Glutamatergic neuron (in vitro differentiated cells): ENCODE results near the gene MSMB. TPM values are rescaled to one million over a fixed set of nuclear protein-coding genes. Genes with fewer than 3 reads are reported as not detected.

ENCODE experiments used
- DNase-seq: peaks from one replicate; pipeline ENCODE4 v3.0.0; 2022
- H3K27ac Mint-ChIP-seq: one replicate; pipeline ENCODE4 v1.8.0; 2020; ENCODE audit warnings: mild to moderate bottlenecking, mixed read lengths, inconsistent platforms; ENCODE audit not compliant: unreplicated experiment
- H3K27me3 Mint-ChIP-seq: one replicate; pipeline ENCODE4 v1.8.0; 2020; ENCODE audit warnings: mild to moderate bottlenecking, moderate library complexity, mixed read lengths, inconsistent platforms; ENCODE audit not compliant: unreplicated experiment
- H3K36me3 Mint-ChIP-seq: one replicate; pipeline ENCODE4 v1.8.0; 2020; ENCODE audit warnings: mild to moderate bottlenecking, mixed read lengths, inconsistent platforms; ENCODE audit not compliant: unreplicated experiment
- H3K4me1 Mint-ChIP-seq: one replicate; pipeline ENCODE4 v1.8.0; 2020; ENCODE audit warnings: mild to moderate bottlenecking, low read depth, mixed read lengths, inconsistent platforms; ENCODE audit not compliant: unreplicated experiment
- H3K4me3 Mint-ChIP-seq: one replicate; pipeline ENCODE4 v1.8.0; 2020; ENCODE audit warnings: mild to moderate bottlenecking, mixed read lengths, inconsistent platforms; ENCODE audit not compliant: unreplicated experiment
- H3K9me3 Mint-ChIP-seq: one replicate; pipeline ENCODE4 v1.8.0; 2020; ENCODE audit warnings: mild to moderate bottlenecking, moderate library complexity, mixed read lengths, inconsistent platforms; ENCODE audit not compliant: unreplicated experiment
- total RNA-seq: library from RNA; stranded (reverse); fragmentation: NEBNext Ultra II Directional; extraction: Animal tissue kit (Norgen Biotek cat#: 25700); gene quantifications from one replicate; pipeline ENCODE4 v1.2.1, GENCODE V29; 2021; ENCODE audit not compliant: unreplicated experiment
- TF ChIP-seq, protein P1 (sequence below): fragments of 200-600 bp; sonication (generic); IDR thresholded peaks from one replicate; pipeline ENCODE4 v1.5.0; 2021; ENCODE audit not compliant: partially characterized antibody, unreplicated experiment

Gene MSMB
- total RNA-seq, 1 donor from 2014 or later: not detected

DNA sequence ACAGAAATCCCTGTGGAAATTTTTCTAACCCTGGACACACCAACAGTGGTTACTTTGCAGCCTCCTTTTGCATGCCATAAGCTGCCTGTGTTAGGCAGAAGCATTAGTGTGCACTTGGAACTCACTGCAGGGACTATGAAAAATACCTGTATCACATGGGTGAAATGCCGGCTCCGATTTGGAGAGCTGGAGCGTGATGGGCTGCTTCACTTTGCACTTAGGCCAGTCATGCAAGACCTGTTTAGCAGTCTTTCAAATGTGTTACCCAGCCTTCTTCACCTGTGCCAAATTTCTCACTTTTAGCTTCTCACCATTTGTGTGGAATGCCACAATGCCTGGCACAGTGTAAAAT lies 26.9 kb downstream of the MSMB start:
- no peaks in the 10 kb centered on the region for H3K36me3 Mint-ChIP-seq
- TF ChIP-seq, protein P1, sequence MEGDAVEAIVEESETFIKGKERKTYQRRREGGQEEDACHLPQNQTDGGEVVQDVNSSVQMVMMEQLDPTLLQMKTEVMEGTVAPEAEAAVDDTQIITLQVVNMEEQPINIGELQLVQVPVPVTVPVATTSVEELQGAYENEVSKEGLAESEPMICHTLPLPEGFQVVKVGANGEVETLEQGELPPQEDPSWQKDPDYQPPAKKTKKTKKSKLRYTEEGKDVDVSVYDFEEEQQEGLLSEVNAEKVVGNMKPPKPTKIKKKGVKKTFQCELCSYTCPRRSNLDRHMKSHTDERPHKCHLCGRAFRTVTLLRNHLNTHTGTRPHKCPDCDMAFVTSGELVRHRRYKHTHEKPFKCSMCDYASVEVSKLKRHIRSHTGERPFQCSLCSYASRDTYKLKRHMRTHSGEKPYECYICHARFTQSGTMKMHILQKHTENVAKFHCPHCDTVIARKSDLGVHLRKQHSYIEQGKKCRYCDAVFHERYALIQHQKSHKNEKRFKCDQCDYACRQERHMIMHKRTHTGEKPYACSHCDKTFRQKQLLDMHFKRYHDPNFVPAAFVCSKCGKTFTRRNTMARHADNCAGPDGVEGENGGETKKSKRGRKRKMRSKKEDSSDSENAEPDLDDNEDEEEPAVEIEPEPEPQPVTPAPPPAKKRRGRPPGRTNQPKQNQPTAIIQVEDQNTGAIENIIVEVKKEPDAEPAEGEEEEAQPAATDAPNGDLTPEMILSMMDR: no peak
- H3K27ac Mint-ChIP-seq: no peak overlapping the region

DNA sequence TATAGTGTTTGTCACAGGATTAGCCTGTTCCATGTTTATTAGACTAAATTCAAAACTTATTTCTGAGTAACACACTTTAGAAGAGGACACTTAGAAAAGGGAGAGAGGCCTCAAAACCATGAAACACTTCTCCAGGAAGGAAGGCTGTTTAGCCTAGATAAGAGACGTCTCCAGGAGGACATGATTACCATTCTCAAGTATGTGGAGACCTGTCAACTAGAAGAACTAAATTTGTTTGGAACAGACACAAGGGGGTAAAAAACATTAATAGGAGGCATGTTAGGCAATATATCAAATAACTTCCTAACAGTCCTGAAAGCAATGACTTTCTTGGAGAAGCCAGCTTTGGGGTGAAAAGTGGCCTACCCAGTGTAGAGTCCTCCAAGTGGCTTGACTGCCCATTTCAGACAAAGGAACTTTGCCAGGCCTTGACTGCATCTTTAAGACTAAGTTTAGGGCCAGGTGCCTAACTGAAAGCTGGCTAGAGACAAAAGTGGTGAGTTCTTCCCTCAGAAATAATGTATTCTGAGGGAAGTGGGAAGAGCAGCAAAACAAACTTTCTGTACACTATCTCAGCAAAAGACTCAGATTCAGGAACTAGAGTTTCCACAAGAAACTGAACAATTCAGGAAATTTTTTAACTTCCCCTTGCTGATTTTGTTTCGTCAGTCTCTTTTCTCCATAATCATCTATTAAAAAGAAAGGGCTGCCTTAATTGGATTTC lies 27.5 kb downstream of the MSMB start:
- Mint-ChIP-seq H3K9me3 (peaks cover 1% of the 10 kb centered on the region), H3K4me3 (no peak overlapping the region), H3K4me1 (peaks cover 15% of the 10 kb centered on the region), H3K27me3 (peaks cover 2% of the 10 kb centered on the region), H3K27ac (no peak overlapping the region), H3K36me3 (no peaks in the 10 kb centered on the region)
- no peak for DNase-seq
- TF ChIP-seq, protein P1: no peak

More for the DNA sequence above, 26.9 kb downstream of the MSMB start:
- DNase-seq: no peak
- peaks cover 2% of the 10 kb centered on the region for H3K27me3 Mint-ChIP-seq
- H3K4me1 Mint-ChIP-seq: peaks cover 19% of the 10 kb centered on the region
- no peak overlapping the region for H3K4me3 Mint-ChIP-seq
- H3K9me3 Mint-ChIP-seq: peaks cover 3% of the 10 kb centered on the region

DNA sequence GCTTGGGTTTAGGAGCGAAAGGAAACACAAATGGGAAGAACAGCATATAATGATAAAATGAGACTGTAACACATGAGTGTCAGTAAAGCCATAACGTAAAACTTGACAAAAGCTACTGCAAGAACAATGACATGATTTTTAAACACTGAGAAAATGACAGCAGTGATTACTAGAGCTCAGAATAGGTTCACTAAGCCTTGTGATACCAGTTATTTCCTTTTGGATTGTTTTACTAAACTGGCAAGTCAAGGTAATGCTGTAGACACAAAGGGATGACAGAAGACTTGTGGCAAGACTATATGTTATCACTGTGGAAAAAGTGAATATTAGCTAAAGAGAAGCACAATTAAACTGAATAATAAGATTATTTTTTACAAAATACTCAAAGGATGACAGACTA lies 28.3 kb downstream of the MSMB start:
- peaks cover 14% of the 10 kb centered on the region for H3K4me1 Mint-ChIP-seq
- H3K27me3 Mint-ChIP-seq: peaks cover 2% of the 10 kb centered on the region
- no peak for DNase-seq
- H3K27ac Mint-ChIP-seq: no peak overlapping the region
- no peaks in the 10 kb centered on the region for H3K9me3 Mint-ChIP-seq
- H3K36me3 Mint-ChIP-seq: no peaks in the 10 kb centered on the region
- TF ChIP-seq, protein P1: no peak
- no peak overlapping the region for H3K4me3 Mint-ChIP-seq

DNA sequence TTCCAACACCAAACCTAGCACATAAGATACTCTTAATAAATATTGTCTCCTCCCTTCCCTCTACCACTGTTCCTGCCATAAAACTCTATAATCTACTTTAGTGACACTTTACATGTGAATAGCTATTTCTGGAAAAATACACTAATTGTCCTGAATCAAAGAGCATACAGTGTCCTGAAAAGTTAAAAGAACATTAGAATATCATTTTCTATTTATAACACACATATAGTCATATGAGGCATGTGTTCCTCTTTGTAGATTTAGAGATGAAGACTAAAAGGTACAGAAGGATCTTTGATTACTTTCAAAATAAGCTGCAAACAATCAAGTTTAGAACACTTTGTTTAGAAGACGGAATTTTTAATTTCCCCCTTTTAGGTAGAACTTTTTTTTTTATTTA lies 29.3 kb downstream of the MSMB start:
- peaks cover 12% of the 10 kb centered on the region for H3K4me1 Mint-ChIP-seq
- no peak overlapping the region for H3K4me3 Mint-ChIP-seq
- no peak for DNase-seq
- TF ChIP-seq, protein P1: no peak
- no peak overlapping the region for H3K27ac Mint-ChIP-seq
- no peaks in the 10 kb centered on the region for H3K36me3 Mint-ChIP-seq
- H3K9me3 Mint-ChIP-seq: no peaks in the 10 kb centered on the region
- no peaks in the 10 kb centered on the region for H3K27me3 Mint-ChIP-seq

DNA sequence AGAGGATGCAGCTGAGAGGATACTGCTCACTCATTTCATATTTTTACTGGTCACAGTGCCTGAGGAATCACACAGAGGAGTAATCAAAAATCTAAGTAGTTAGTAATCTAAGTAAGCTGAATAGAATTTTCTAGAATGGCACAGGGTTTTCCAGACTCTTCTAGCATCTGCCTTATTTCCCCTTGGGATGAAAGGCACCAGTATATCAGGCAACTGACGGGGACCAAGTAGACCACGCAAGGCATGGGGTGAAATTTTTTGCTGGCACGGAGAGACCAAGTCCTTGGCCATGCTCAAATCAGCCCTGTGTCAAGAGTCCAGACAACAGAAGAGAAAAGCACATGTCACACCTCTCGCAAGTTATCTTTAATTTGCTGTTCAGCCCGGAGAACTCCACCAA lies 29.9 kb downstream of the MSMB start:
- TF ChIP-seq, protein P1: no peak
- Mint-ChIP-seq H3K9me3 (no peaks in the 10 kb centered on the region), H3K27me3 (no peaks in the 10 kb centered on the region), H3K36me3 (no peaks in the 10 kb centered on the region), H3K4me1 (peaks cover 12% of the 10 kb centered on the region), H3K27ac (no peak overlapping the region), H3K4me3 (no peak overlapping the region)
- no peak for DNase-seq
